GM13977 (cell line): ENCODE results near the gene TSPYL6.

Experiments used
- DNase-seq: peaks from one replicate; pipeline ENCODE4 v3.0.0; 2012; ENCODE audit warnings: low spot score
- in situ Hi-C: fragments of 300-500 bp; cut with MboI; formaldehyde crosslinking; loops from one replicate; pipeline ENCODE4 v1.12.0; 2022; ENCODE audit warnings: low sequenced_read_pairs, low pct_unique_long_range_greater_than_20kb, mixed read lengths, inconsistent platforms; ENCODE audit not compliant: unreplicated experiment
- TF ChIP-seq, protein P1 (sequence below): IDR thresholded peaks from 2 replicates; pipeline ENCODE4 v1.5.1; 2012; ENCODE audit warnings: mild to moderate bottlenecking, control low read depth; ENCODE audit not compliant: insufficient read depth; ENCODE audit errors: extremely low read depth, missing control alignments

Gene TSPYL6

DNA sequence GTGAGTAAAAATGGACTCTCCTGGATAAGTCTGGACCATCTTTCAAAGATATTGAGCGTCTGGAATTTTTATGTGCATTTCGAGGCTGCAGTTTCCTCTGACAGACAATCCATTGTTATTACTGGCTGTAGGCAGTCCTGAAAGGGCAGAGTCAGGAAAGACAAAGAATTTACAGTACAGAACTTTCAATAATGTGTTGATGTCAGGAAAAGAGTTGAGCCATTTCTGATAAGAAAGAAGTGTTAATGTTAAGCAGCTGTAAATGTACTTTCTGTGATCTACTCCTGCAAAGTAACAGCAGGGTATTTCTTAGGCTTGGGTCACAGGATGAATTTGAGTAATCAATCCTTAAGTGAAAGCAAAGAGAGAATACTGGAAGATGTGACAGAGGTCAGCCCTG, 29.8 kb downstream of the TSPYL6 start:
- TF ChIP-seq, protein P1, sequence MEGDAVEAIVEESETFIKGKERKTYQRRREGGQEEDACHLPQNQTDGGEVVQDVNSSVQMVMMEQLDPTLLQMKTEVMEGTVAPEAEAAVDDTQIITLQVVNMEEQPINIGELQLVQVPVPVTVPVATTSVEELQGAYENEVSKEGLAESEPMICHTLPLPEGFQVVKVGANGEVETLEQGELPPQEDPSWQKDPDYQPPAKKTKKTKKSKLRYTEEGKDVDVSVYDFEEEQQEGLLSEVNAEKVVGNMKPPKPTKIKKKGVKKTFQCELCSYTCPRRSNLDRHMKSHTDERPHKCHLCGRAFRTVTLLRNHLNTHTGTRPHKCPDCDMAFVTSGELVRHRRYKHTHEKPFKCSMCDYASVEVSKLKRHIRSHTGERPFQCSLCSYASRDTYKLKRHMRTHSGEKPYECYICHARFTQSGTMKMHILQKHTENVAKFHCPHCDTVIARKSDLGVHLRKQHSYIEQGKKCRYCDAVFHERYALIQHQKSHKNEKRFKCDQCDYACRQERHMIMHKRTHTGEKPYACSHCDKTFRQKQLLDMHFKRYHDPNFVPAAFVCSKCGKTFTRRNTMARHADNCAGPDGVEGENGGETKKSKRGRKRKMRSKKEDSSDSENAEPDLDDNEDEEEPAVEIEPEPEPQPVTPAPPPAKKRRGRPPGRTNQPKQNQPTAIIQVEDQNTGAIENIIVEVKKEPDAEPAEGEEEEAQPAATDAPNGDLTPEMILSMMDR: no peak
- in situ Hi-C loops: no loop called here
- DNase-seq: no peak

DNA sequence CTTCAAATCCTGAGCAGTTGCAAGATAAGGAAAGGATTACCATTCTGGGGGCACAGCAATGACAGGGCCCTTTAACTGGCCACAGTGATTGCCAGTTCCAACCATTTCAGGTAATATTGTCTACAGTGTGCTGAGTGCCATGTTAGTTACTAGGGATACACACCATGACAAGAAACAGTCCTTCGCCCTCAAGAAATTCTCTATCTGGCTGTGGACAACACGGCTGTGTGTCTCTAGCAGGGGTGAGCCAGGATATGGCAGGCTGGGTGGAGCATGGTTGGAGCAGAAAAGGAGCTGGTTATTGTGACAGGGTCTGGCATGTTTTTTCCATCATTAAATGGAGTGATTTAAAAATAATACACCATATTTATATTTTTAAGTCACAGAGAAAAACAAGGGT, 31.0 kb downstream of the TSPYL6 start:
- no peak for DNase-seq
- TF ChIP-seq, protein P1: no peak
- in situ Hi-C loops: no loop called here

DNA sequence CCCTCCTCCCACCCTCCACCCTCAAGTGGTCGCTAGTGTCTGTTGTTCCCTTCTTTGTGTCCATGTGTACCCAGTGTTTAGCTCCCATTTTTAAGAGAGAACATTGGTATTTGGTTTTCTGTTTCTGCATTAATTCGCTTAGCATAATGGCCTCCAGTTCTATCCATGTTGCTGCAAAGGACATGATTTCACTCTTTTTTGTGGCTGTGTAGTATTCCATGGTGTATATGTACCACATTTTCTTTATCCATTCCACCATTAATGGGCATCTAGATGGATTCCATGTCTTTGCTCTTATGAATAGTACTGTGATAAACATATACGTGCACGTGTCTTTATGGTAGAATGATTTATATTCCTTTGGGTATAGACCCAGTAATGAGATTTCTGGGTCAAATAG, 42.9 kb downstream of the TSPYL6 start:
- no peak for DNase-seq
- in situ Hi-C loops: no loop called here
- TF ChIP-seq, protein P1: no peak

DNA sequence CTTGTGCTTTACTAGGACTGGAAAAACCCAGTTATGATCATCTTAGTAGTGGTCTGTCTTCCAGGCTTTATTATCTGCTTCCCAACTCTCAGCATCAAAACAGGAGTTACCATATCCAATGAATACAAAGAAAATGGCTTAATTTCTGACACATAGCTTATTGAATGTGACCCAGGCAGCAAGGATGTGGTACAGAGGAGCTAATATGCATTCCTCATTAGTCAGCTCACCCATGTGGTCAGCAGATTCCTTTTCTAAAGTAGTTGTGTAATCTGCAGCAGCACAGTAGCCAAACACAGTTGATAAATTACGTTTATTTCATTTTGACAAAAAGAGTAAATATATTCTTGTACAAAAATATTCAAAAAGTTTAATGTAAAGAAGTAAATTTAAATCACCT, 43.6 kb downstream of the TSPYL6 start:
- no peak for DNase-seq
- TF ChIP-seq, protein P1: no peak
- in situ Hi-C loops: no loop called here

DNA sequence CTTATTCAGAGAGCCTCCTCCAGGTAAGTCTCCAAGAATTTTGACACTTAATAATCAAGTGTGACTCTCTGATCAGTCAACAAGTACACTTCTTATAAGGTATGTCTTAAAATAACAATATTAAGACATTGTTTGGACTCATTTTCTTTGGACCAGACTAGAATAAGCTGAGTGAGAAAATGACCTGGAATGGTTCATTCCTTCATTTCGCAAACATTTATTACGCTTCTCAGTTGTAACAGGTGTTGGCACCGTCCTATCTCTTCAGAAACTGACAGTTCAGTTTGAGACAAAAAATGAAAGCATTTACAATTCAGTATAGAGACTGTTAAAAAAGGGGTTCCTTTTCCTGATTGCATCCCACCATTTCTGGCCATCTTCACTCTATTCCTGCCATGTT, 46.6 kb downstream of the TSPYL6 start:
- in situ Hi-C loops: no loop called here
- TF ChIP-seq, protein P1: no peak
- DNase-seq: no peak

DNA sequence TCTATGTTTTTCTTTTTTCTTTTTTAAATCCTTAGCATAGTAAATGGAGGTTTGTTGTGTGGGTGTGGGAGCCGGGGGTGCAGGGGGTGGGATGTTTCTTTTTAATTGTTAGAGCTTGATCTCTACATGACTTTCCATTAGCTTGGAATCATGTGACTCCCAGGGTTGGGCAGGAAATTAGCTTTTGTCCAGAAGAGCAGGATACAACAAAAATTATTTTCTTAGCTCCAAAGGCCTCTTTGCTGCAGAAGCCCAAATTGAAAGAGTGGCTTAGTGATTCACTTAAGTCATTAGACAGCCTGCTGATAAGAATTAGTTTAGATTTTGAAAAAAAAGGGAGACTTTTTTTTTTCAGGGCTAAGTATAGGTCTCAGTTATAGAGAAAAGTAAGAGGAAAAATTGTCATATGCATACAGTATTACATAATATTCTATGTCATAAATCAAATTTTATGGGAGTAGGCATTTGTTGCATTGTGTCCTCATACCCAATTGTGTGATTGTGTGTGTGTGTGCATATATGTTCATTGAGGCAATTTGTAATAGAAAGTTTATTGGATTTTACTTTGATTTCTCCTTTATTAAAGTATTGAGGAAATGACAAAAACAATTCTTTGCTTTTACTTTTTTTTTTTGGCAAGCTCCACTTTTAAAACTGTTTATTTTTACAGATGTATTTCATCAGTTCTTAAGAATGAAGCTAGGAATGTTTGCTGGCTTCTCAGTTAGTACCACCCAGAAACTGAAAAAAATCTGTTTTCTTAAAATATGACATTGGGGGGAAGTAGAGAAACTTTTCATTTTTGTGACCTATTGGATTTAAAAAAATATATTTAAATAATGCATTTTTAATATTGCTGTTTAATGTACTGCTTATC, 47.4 kb downstream of the TSPYL6 start:
- in situ Hi-C loops: no loop called here
- DNase-seq: no peak

More for the DNA sequence above, 47.4 kb downstream of the TSPYL6 start:
- TF ChIP-seq, protein P1: no peak
